KMS-11 (cell line): Measurements from ENCODE around the gene CENPX.

Experiments used
- H2AFZ ChIP-seq: fragments of 200-600 bp; sonication (generic); 2 replicates; pipeline ENCODE4 v1.6.1; 2016; ENCODE audit warnings: antibody characterized with exemption, mixed run types, low read depth
- H3K27ac ChIP-seq: fragments of 200-600 bp; sonication (generic); 2 replicates; pipeline ENCODE4 v1.6.1; 2016; ENCODE audit warnings: mild to moderate bottlenecking, mixed run types
- H3K27me3 ChIP-seq: fragments of 200-600 bp; sonication (generic); 2 replicates; pipeline ENCODE4 v1.6.1; 2017; ENCODE audit warnings: mild to moderate bottlenecking, low read depth, mixed run types, moderate library complexity; ENCODE audit not compliant: insufficient read depth
- H3K36me3 ChIP-seq: fragments of 200-600 bp; sonication (generic); 2 replicates; pipeline ENCODE4 v1.6.1; 2017; ENCODE audit warnings: mild to moderate bottlenecking, mixed run types; ENCODE audit not compliant: insufficient read depth
- H3K4me1 ChIP-seq: fragments of 200-600 bp; sonication (generic); 2 replicates; pipeline ENCODE4 v1.6.1; 2016; ENCODE audit warnings: mild to moderate bottlenecking, low read depth, mixed run types; ENCODE audit not compliant: poor library complexity, severe bottlenecking
- H3K4me2 ChIP-seq: fragments of 200-600 bp; sonication (generic); 2 replicates; pipeline ENCODE4 v1.7.0; 2016; ENCODE audit warnings: mild to moderate bottlenecking, mixed run types
- H3K4me3 ChIP-seq: fragments of 200-600 bp; sonication (generic); IDR thresholded peaks from 2 replicates; pipeline ENCODE4 v1.6.1; 2017; ENCODE audit warnings: low read depth, low read length, mixed read lengths; ENCODE audit not compliant: insufficient read depth
- H3K79me2 ChIP-seq: fragments of 200-600 bp; sonication (generic); 2 replicates; pipeline ENCODE4 v1.6.1; 2016; ENCODE audit warnings: low read depth, mixed run types; ENCODE audit not compliant: insufficient read depth
- H3K9ac ChIP-seq: fragments of 200-600 bp; sonication (generic); 2 replicates; pipeline ENCODE4 v1.6.1; 2016; ENCODE audit warnings: mild to moderate bottlenecking, mixed run types
- H4K20me1 ChIP-seq: fragments of 200-600 bp; sonication (generic); 2 replicates; pipeline ENCODE4 v1.6.1; 2016; ENCODE audit warnings: mild to moderate bottlenecking, mixed run types; ENCODE audit not compliant: insufficient read depth
- TF ChIP-seq, protein P1 (sequence below): fragments of 200-600 bp; sonication (generic); conservative IDR thresholded peaks from 2 replicates; pipeline ENCODE4 v1.6.1; 2017; ENCODE audit warnings: low read depth, mild to moderate bottlenecking, antibody characterized with exemption, low read length, moderate library complexity, mixed read lengths

CENPX gene

DNA sequence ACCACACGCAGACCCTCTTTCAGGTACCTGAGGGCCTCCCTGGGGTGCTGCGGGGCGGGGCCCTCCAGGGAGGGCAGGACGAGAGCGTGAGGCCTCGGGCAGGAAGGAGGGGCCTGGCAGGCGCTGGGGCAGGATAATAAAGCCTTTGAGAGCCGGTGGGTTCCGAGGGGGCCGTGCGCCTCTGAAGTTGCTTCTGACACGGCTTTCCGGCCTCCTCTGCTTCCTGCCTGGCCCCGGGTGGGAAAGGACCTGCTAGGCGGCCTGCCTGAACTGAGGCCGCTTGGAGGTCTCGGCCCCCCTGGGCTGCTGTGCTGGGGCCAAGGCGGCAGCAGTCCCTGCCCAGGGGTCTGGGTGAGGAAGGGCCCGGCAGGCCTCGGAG is 10.4 kb downstream of the CENPX start:
- H3K4me3 ChIP-seq = no peak overlapping the region
- H2AFZ ChIP-seq = no peak overlapping the region
- no peaks in the 10 kb centered on the region for H3K4me1 ChIP-seq
- no peaks in the 10 kb centered on the region for H3K36me3 ChIP-seq
- H3K4me2 ChIP-seq = no peak overlapping the region
- no peaks in the 10 kb centered on the region for H4K20me1 ChIP-seq
- no peak overlapping the region for H3K9ac ChIP-seq
- TF ChIP-seq, protein P1, sequence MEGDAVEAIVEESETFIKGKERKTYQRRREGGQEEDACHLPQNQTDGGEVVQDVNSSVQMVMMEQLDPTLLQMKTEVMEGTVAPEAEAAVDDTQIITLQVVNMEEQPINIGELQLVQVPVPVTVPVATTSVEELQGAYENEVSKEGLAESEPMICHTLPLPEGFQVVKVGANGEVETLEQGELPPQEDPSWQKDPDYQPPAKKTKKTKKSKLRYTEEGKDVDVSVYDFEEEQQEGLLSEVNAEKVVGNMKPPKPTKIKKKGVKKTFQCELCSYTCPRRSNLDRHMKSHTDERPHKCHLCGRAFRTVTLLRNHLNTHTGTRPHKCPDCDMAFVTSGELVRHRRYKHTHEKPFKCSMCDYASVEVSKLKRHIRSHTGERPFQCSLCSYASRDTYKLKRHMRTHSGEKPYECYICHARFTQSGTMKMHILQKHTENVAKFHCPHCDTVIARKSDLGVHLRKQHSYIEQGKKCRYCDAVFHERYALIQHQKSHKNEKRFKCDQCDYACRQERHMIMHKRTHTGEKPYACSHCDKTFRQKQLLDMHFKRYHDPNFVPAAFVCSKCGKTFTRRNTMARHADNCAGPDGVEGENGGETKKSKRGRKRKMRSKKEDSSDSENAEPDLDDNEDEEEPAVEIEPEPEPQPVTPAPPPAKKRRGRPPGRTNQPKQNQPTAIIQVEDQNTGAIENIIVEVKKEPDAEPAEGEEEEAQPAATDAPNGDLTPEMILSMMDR = no peak
- H3K27ac ChIP-seq = no peak overlapping the region
- no peaks in the 10 kb centered on the region for H3K79me2 ChIP-seq
- no peaks in the 10 kb centered on the region for H3K27me3 ChIP-seq

DNA sequence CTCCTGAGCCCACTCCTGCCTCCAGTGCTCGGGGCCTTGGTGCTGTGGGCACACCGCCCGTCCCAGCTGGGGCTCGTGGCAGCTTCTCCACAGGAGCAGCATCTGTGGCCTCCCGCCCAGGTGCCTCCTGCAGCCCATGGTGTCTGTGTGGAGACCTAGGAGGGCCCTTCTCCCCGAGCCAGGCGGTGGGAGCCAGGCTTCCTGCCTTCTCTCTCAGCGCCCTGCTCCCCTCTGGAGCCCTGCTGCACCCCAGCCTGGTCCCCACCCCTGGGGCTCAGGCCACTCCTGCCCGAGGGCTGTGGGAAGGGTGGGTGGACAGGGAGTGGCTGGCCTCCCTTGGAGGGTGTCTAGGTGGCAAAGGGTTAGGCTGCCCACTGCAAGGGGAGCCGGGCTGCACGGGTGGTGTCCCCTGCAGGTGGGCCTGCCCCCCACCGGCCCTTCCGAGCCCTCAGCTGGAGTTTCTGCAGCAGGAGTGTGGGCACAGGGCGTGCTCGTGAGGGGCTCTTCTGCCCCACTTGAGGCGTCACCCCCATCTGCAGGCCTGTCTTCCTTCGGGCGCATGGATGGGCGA is 11.0 kb downstream of the CENPX start:
- Histone ChIP-seq H3K27me3 (no peaks in the 10 kb centered on the region), H3K4me2 (no peak overlapping the region), H3K4me3 (no peak overlapping the region), H3K9ac (no peak overlapping the region), H3K79me2 (no peaks in the 10 kb centered on the region), H3K4me1 (no peaks in the 10 kb centered on the region), H4K20me1 (no peaks in the 10 kb centered on the region), H3K36me3 (no peaks in the 10 kb centered on the region), H2AFZ (no peak overlapping the region), H3K27ac (no peak overlapping the region)
- TF ChIP-seq, protein P1 = no peak

DNA sequence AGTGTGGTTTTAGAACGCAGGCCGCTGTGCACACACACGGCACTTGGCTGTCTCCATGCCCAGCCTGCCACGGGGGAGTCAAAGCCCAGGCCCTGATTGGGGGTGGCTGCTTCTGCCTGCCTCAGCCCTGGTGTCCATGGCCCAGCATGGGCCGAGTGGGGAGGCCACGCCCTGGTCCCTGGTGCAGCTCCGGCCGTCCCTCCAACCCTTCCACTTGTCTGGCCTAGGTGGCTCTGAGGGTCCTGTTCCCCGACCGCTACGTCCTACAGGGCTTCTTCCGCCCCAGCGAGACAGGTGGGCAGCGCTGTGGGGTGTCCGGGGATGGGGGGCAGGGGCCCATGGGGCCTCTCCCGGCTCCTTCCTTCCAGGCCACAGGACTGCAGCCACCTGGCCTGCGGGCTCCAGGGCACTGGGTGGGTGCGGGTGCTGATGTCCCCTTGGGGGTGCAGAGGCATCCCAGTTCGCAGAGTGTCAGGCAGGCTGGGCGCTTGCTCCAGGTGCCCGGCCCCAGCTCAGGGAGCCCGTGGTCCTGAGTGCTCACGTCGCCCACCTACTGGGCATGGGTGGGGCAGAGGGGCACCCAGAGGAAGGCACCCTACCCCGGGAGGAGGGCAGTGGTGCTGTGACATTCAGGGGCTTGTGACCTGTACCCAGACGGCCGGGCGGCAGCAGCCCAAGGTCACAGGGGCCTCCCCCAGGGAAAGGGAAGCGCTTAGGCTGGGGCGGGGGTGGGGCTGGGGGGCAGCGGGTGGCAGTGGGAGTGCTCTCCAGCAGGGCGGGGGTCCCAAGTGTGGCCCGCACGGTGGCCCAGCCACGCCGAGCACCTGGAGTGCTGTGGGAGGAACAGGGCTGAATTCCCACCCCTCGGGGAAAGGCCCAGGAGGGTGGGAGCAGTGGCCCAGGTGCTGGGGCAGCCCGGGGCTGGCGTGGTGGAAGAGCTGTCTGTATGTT is 11.8 kb downstream of the CENPX start:
- H3K27ac ChIP-seq = no peak overlapping the region
- H3K4me2 ChIP-seq = no peak overlapping the region
- H3K4me1 ChIP-seq = no peaks in the 10 kb centered on the region
- TF ChIP-seq, protein P1 = no peak
- no peak overlapping the region for H3K9ac ChIP-seq
- no peak overlapping the region for H3K4me3 ChIP-seq
- no peaks in the 10 kb centered on the region for H3K36me3 ChIP-seq
- no peaks in the 10 kb centered on the region for H3K79me2 ChIP-seq
- no peak overlapping the region for H2AFZ ChIP-seq
- no peaks in the 10 kb centered on the region for H4K20me1 ChIP-seq
- no peaks in the 10 kb centered on the region for H3K27me3 ChIP-seq

DNA sequence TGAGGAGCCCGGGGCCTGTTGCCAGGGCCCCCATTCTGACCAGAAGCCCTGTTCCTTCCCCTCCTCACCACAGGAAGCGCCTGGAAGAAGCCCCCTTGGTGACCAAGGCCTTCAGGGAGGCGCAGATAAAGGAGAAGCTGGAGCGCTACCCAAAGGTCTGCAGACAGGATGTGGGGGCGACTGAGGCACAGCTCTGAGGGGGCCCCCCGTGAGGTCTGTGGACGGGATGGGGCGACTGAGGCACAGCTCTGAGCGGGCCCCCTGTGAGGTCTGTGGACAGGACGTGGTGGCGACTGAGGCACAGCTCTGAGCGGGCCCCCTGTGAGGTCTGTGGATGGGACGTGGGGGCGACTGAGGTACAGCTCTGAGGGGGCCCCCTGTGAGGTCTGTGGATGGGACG is 13.3 kb downstream of the CENPX start:
- TF ChIP-seq, protein P1 = no peak
- no peak overlapping the region for H3K4me3 ChIP-seq
- no peaks in the 10 kb centered on the region for H3K36me3 ChIP-seq
- H3K27ac ChIP-seq = no peak overlapping the region
- no peak overlapping the region for H3K9ac ChIP-seq
- H3K4me2 ChIP-seq = no peak overlapping the region
- H3K79me2 ChIP-seq = no peaks in the 10 kb centered on the region
- no peak overlapping the region for H2AFZ ChIP-seq
- H3K4me1 ChIP-seq = no peaks in the 10 kb centered on the region
- no peaks in the 10 kb centered on the region for H4K20me1 ChIP-seq
- no peaks in the 10 kb centered on the region for H3K27me3 ChIP-seq
